CD4-positive, alpha-beta T cell treated with Interleukin-4 for 1 hour (primary cell): ENCODE measurements around the gene MMEL1.

Source experiments
- DNase-seq, 2 donors: peaks; one replicate each; pipeline ENCODE4 v3.0.0-alpha.2; 2020 to 2022

MMEL1 gene

GRCh38 chr1:2542246-2542915 lies 90.4 kb downstream of the MMEL1 start:
- no peak for DNase-seq

- no peak for DNase-seq
Measured at GRCh38 chr1:2541619-2542245, 91.1 kb downstream of the MMEL1 start.

- no peak for DNase-seq
Measured at GRCh38 chr1:2540816-2541492, 91.9 kb downstream of the MMEL1 start.
